Body of pancreas (tissue), 4 donors: ENCODE measurements around the gene ORC4.
"Not testable (repeated sequence)": the region's sequence is repeated elsewhere in the genome, so short reads cannot be mapped to it uniquely, and the experiment has no call there.

Experiments used
- CTCF ChIP-seq, 7 experiments: fragments of 450-650 bp in 4 of 7; fragments of 200-600 bp in 3 of 7; sonication (generic) in 3 of 7; IDR thresholded peaks; one replicate each; pipeline ENCODE4 v1.5.1; 2016 to 2019; ENCODE audit warnings: antibody characterized with exemption in 7 of 7
- POLR2A ChIP-seq, 3 donors: fragments of 450-650 bp; IDR thresholded peaks; one replicate each; pipeline ENCODE4 v1.6.1; 2016; ENCODE audit warnings: antibody characterized with exemption in 3 of 3, mild to moderate bottlenecking in 2 of 3

GRCh38 chr2:148008411-148008810, 12.1 kb downstream of the ORC4 start:
- TF ChIP-seq CTCF, POLR2A (IDR thresholded peaks at IDR 0.05): not testable (repeated sequence)
